Activated CD4-positive, CD25-positive, alpha-beta regulatory T cell treated with anti-CD3 and anti-CD28 coated beads, Interleukin-2, amount 50 U/mL, for 24 hours (primary cell): ENCODE results near the gene EIF3F.

ENCODE experiments used
- ATAC-seq, 2 donors: fragments of 150-1000 bp; cut with Tn5 transposase; one replicate each; pipeline ENCODE4 v1.10.0; 2021; ENCODE audit warnings: mild to moderate bottlenecking in 1 of 2, moderate library complexity in 1 of 2

Gene EIF3F

GRCh38 chr11:8040261-8040920 lies 53.3 kb downstream of the EIF3F start:
- no peak for ATAC-seq

GRCh38 chr11:8040921-8041285 lies 53.8 kb downstream of the EIF3F start:
- no peak for ATAC-seq

GRCh38 chr11:8041576-8041975 lies 54.4 kb downstream of the EIF3F start:
- ATAC-seq, result no peak

GRCh38 chr11:8043756-8044155 lies 56.6 kb downstream of the EIF3F start:
- no peak for ATAC-seq

GRCh38 chr11:8045839-8046238 lies 58.7 kb downstream of the EIF3F start:
- ATAC-seq, result no peak

- no peak for ATAC-seq
These were observed 60.2 kb downstream of the EIF3F start for GRCh38 chr11:8047382-8047781.

GRCh38 chr11:8049084-8049483 lies 61.9 kb downstream of the EIF3F start:
- ATAC-seq, result no peak
